ENCODE data around the gene RAB32.
"Not testable (repeated sequence)": the region's sequence is repeated elsewhere in the genome, so short reads cannot be mapped to it uniquely, and the experiment has no call there.

Gene RAB32

GRCh38 chr6:146550911-146551310, 7.3 kb downstream of the RAB32 start:
- Histone ChIP-seq H3K4me3 (ENCODE audit: low read length) (no peak overlapping the region), H3K36me3 (ENCODE audit: insufficient read depth, low read length) (no peaks in the 10 kb centered on the region), H2AFZ (ENCODE audit: low read depth, low read length) (no peak overlapping the region), H3K27me3 (ENCODE audit: insufficient read depth, low read length) (no peaks in the 10 kb centered on the region), H3K4me1 (ENCODE audit: insufficient read depth, low read length) (no peaks in the 10 kb centered on the region), H3K9me3 (ENCODE audit: low read length) (no peaks in the 10 kb centered on the region)

GRCh38 chr6:146551545-146551944, 7.9 kb downstream of the RAB32 start:
- no peaks in the 10 kb centered on the region for H3K4me1 ChIP-seq (ENCODE audit: insufficient read depth, low read length)
- H3K27me3 ChIP-seq (ENCODE audit: insufficient read depth, low read length): no peaks in the 10 kb centered on the region
- H3K36me3 ChIP-seq (ENCODE audit: insufficient read depth, low read length): no peaks in the 10 kb centered on the region
- H3K4me3 ChIP-seq (ENCODE audit: low read length): no peak overlapping the region
- H2AFZ ChIP-seq (ENCODE audit: low read depth, low read length): no peak overlapping the region
- no peaks in the 10 kb centered on the region for H3K9me3 ChIP-seq (ENCODE audit: low read length)

- no peaks in the 10 kb centered on the region for H3K27me3 ChIP-seq (ENCODE audit: insufficient read depth, low read length)
- H3K4me1 ChIP-seq (ENCODE audit: insufficient read depth, low read length): no peaks in the 10 kb centered on the region
- no peak overlapping the region for H3K4me3 ChIP-seq (ENCODE audit: low read length)
- no peak overlapping the region for H2AFZ ChIP-seq (ENCODE audit: low read depth, low read length)
- no peaks in the 10 kb centered on the region for H3K36me3 ChIP-seq (ENCODE audit: insufficient read depth, low read length)
- H3K9me3 ChIP-seq (ENCODE audit: low read length): no peaks in the 10 kb centered on the region
These were observed 9.9 kb downstream of the RAB32 start for GRCh38 chr6:146553377-146554135.

- H2AFZ ChIP-seq (ENCODE audit: low read depth, low read length): no peak overlapping the region
- no peaks in the 10 kb centered on the region for H3K4me1 ChIP-seq (ENCODE audit: insufficient read depth, low read length)
- no peaks in the 10 kb centered on the region for H3K36me3 ChIP-seq (ENCODE audit: insufficient read depth, low read length)
- no peaks in the 10 kb centered on the region for H3K27me3 ChIP-seq (ENCODE audit: insufficient read depth, low read length)
- no peaks in the 10 kb centered on the region for H3K9me3 ChIP-seq (ENCODE audit: low read length)
- H3K4me3 ChIP-seq (ENCODE audit: low read length): no peak overlapping the region
These were observed 17.0 kb downstream of the RAB32 start for GRCh38 chr6:146560607-146561006.

- H3K36me3 ChIP-seq (ENCODE audit: insufficient read depth, low read length); H3K9me3 ChIP-seq (ENCODE audit: low read length); H3K4me3 ChIP-seq (ENCODE audit: low read length); H2AFZ ChIP-seq (ENCODE audit: low read depth, low read length); H3K27me3 ChIP-seq (ENCODE audit: insufficient read depth, low read length); H3K4me1 ChIP-seq (ENCODE audit: insufficient read depth, low read length): not testable (repeated sequence)
These were observed 23.0 kb downstream of the RAB32 start for GRCh38 chr6:146566661-146567060.

GRCh38 chr6:146568619-146569018, 25.0 kb downstream of the RAB32 start:
- H3K4me3 ChIP-seq (ENCODE audit: low read length); H2AFZ ChIP-seq (ENCODE audit: low read depth, low read length); H3K36me3 ChIP-seq (ENCODE audit: insufficient read depth, low read length); H3K27me3 ChIP-seq (ENCODE audit: insufficient read depth, low read length); H3K4me1 ChIP-seq (ENCODE audit: insufficient read depth, low read length); H3K9me3 ChIP-seq (ENCODE audit: low read length): not testable (repeated sequence)

GRCh38 chr6:146574211-146574610, 30.6 kb downstream of the RAB32 start:
- no peaks in the 10 kb centered on the region for H3K4me1 ChIP-seq (ENCODE audit: insufficient read depth, low read length)
- no peak overlapping the region for H2AFZ ChIP-seq (ENCODE audit: low read depth, low read length)
- no peaks in the 10 kb centered on the region for H3K9me3 ChIP-seq (ENCODE audit: low read length)
- no peak overlapping the region for H3K4me3 ChIP-seq (ENCODE audit: low read length)
- no peaks in the 10 kb centered on the region for H3K36me3 ChIP-seq (ENCODE audit: insufficient read depth, low read length)
- H3K27me3 ChIP-seq (ENCODE audit: insufficient read depth, low read length): no peaks in the 10 kb centered on the region

GRCh38 chr6:146578054-146578453, 34.4 kb downstream of the RAB32 start:
- H3K4me1 ChIP-seq (ENCODE audit: insufficient read depth, low read length): no peaks in the 10 kb centered on the region
- no peak overlapping the region for H3K4me3 ChIP-seq (ENCODE audit: low read length)
- H3K27me3 ChIP-seq (ENCODE audit: insufficient read depth, low read length): no peaks in the 10 kb centered on the region
- no peaks in the 10 kb centered on the region for H3K36me3 ChIP-seq (ENCODE audit: insufficient read depth, low read length)
- no peaks in the 10 kb centered on the region for H3K9me3 ChIP-seq (ENCODE audit: low read length)
- H2AFZ ChIP-seq (ENCODE audit: low read depth, low read length): no peak overlapping the region

- no peaks in the 10 kb centered on the region for H3K9me3 ChIP-seq (ENCODE audit: low read length)
- no peaks in the 10 kb centered on the region for H3K4me1 ChIP-seq (ENCODE audit: insufficient read depth, low read length)
- no peak overlapping the region for H2AFZ ChIP-seq (ENCODE audit: low read depth, low read length)
- H3K36me3 ChIP-seq (ENCODE audit: insufficient read depth, low read length): no peaks in the 10 kb centered on the region
- peaks cover 2% of the 10 kb centered on the region for H3K27me3 ChIP-seq (ENCODE audit: insufficient read depth, low read length)
- H3K4me3 ChIP-seq (ENCODE audit: low read length): no peak overlapping the region
These were observed 38.3 kb downstream of the RAB32 start for GRCh38 chr6:146581968-146582367.

GRCh38 chr6:146582857-146583256, 39.2 kb downstream of the RAB32 start:
- peaks cover 2% of the 10 kb centered on the region for H3K27me3 ChIP-seq (ENCODE audit: insufficient read depth, low read length)
- H3K9me3 ChIP-seq (ENCODE audit: low read length): no peaks in the 10 kb centered on the region
- no peaks in the 10 kb centered on the region for H3K4me1 ChIP-seq (ENCODE audit: insufficient read depth, low read length)
- H3K4me3 ChIP-seq (ENCODE audit: low read length): no peak overlapping the region
- H2AFZ ChIP-seq (ENCODE audit: low read depth, low read length): no peak overlapping the region
- no peaks in the 10 kb centered on the region for H3K36me3 ChIP-seq (ENCODE audit: insufficient read depth, low read length)

- no peaks in the 10 kb centered on the region for H3K4me1 ChIP-seq (ENCODE audit: insufficient read depth, low read length)
- H2AFZ ChIP-seq (ENCODE audit: low read depth, low read length): no peak overlapping the region
- H3K27me3 ChIP-seq (ENCODE audit: insufficient read depth, low read length): peaks cover 2% of the 10 kb centered on the region
- H3K4me3 ChIP-seq (ENCODE audit: low read length): no peak overlapping the region
- H3K9me3 ChIP-seq (ENCODE audit: low read length): no peaks in the 10 kb centered on the region
- H3K36me3 ChIP-seq (ENCODE audit: insufficient read depth, low read length): no peaks in the 10 kb centered on the region
These were observed 40.3 kb downstream of the RAB32 start for GRCh38 chr6:146583966-146584365.

- Histone ChIP-seq H2AFZ (ENCODE audit: low read depth, low read length) (no peak overlapping the region), H3K4me1 (ENCODE audit: insufficient read depth, low read length) (no peaks in the 10 kb centered on the region), H3K27me3 (ENCODE audit: insufficient read depth, low read length) (peaks cover 2% of the 10 kb centered on the region), H3K36me3 (ENCODE audit: insufficient read depth, low read length) (no peaks in the 10 kb centered on the region), H3K9me3 (ENCODE audit: low read length) (no peaks in the 10 kb centered on the region), H3K4me3 (ENCODE audit: low read length) (no peak overlapping the region)
These were observed 43.8 kb downstream of the RAB32 start for GRCh38 chr6:146587459-146587858.

- H3K27me3 ChIP-seq (ENCODE audit: insufficient read depth, low read length): peaks cover 2% of the 10 kb centered on the region
- no peak overlapping the region for H2AFZ ChIP-seq (ENCODE audit: low read depth, low read length)
- H3K4me3 ChIP-seq (ENCODE audit: low read length): no peak overlapping the region
- H3K4me1 ChIP-seq (ENCODE audit: insufficient read depth, low read length): no peaks in the 10 kb centered on the region
- H3K36me3 ChIP-seq (ENCODE audit: insufficient read depth, low read length): no peaks in the 10 kb centered on the region
- no peaks in the 10 kb centered on the region for H3K9me3 ChIP-seq (ENCODE audit: low read length)
These were observed 46.9 kb downstream of the RAB32 start for GRCh38 chr6:146590492-146590891.

- Histone ChIP-seq H3K9me3 (ENCODE audit: low read length) (no peaks in the 10 kb centered on the region), H3K4me1 (ENCODE audit: insufficient read depth, low read length) (no peaks in the 10 kb centered on the region), H3K27me3 (ENCODE audit: insufficient read depth, low read length) (no peaks in the 10 kb centered on the region), H2AFZ (ENCODE audit: low read depth, low read length) (no peak overlapping the region), H3K4me3 (ENCODE audit: low read length) (no peak overlapping the region), H3K36me3 (ENCODE audit: insufficient read depth, low read length) (no peaks in the 10 kb centered on the region)
These were observed 48.8 kb downstream of the RAB32 start for GRCh38 chr6:146592451-146592850.

Data from neuron (in vitro differentiated cells).